HCT116 (cell line): ENCODE data around the gene MAN1A1.

Source experiments
- SRF ChIP-seq: IDR thresholded peaks from 2 replicates; pipeline ENCODE4 v1.6.1; 2012; ENCODE audit warnings: low read depth
- TF ChIP-seq, protein P1 (sequence below), 3 experiments: fragments of 200-600 bp in 1 of 3; sonication (generic) in 1 of 3; IDR thresholded peaks in 2 of 3; conservative IDR thresholded peaks in 1 of 3; 2 replicates each; pipeline ENCODE4 v1.5.1; 2012 to 2017; ENCODE audit warnings: low read depth in 2 of 3, low read length in 2 of 3, antibody characterized with exemption in 1 of 3, borderline replicate concordance in 1 of 3, control low read depth in 1 of 3, mild to moderate bottlenecking in 1 of 3, mixed read lengths in 1 of 3, mixed run types in 1 of 3, moderate library complexity in 1 of 3; ENCODE audit not compliant: insufficient read depth in 1 of 3
- TF ChIP-seq, protein P2 (sequence below): IDR thresholded peaks from 2 replicates; pipeline ENCODE4 v1.6.1; 2012
- TF ChIP-seq, protein P3 (sequence below): IDR thresholded peaks from 2 replicates; pipeline ENCODE4 v1.6.1; 2012

DNA sequence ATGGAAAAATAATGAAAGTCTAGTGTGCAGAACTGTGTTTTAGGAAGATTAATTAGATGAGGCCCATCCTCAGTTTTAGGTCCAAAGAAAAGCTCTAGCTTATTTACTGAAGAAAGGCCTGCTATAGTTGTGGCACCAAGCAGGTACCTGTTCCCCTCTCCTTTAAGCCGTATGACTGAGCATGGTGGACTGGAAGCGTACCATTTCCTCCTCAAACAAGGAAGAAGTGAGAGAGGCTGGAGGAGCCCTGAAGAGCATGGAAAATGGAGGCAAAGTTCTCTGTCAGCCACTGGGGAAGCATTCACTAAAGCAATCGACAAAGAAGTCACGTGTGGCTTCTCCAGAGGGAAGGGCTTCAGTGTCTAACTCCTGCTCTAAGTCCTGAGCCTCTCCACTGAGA, 100.2 kb downstream of the MAN1A1 start:
- TF ChIP-seq, protein P1, sequence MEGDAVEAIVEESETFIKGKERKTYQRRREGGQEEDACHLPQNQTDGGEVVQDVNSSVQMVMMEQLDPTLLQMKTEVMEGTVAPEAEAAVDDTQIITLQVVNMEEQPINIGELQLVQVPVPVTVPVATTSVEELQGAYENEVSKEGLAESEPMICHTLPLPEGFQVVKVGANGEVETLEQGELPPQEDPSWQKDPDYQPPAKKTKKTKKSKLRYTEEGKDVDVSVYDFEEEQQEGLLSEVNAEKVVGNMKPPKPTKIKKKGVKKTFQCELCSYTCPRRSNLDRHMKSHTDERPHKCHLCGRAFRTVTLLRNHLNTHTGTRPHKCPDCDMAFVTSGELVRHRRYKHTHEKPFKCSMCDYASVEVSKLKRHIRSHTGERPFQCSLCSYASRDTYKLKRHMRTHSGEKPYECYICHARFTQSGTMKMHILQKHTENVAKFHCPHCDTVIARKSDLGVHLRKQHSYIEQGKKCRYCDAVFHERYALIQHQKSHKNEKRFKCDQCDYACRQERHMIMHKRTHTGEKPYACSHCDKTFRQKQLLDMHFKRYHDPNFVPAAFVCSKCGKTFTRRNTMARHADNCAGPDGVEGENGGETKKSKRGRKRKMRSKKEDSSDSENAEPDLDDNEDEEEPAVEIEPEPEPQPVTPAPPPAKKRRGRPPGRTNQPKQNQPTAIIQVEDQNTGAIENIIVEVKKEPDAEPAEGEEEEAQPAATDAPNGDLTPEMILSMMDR (IDR thresholded peaks at IDR 0.05 in 2 of 3, conservative IDR thresholded peaks at IDR 0.05 in 1 of 3; ENCODE audit: borderline replicate concordance in 1 of 3, insufficient read depth in 1 of 3, low read depth in 2 of 3, low read length in 2 of 3) = no peak
- TF ChIP-seq, protein P2, sequence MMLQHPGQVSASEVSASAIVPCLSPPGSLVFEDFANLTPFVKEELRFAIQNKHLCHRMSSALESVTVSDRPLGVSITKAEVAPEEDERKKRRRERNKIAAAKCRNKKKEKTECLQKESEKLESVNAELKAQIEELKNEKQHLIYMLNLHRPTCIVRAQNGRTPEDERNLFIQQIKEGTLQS = no peak
- no peak for TF ChIP-seq SRF
- TF ChIP-seq, protein P3, sequence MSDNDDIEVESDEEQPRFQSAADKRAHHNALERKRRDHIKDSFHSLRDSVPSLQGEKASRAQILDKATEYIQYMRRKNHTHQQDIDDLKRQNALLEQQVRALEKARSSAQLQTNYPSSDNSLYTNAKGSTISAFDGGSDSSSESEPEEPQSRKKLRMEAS = no peak
